ENCODE data around the gene KLHL8. TPM values are rescaled to one million over a fixed set of nuclear protein-coding genes. Genes with fewer than 3 reads are reported as not detected.
A peak's percentile ranks its signal among the peaks of the same experiment; 100 is the strongest.

The KLHL8 gene
- 17.0 TPM for polyA plus RNA-seq (2012; ENCODE audit: insufficient read depth, insufficient read length, low read depth)

GRCh38 chr4:87220094-87220822 is at the start of gene KLHL8:
TSS of gene KLHL8 (minus strand) at chr4:87220618. CDS start at chr4:87195539, 25,079 bp downstream.
- H3K4me1 ChIP-seq: no peaks in the 10 kb centered on the region
- TF ChIP-seq CTCF (IDR thresholded peaks at IDR 0.05; ENCODE audit: low read depth, low read length): 0 out of 2 replicates have a peak, but pooled peaks have one; percentile 4
- no peaks in the 10 kb centered on the region for H3K9me3 ChIP-seq
- peaks cover 4% of the 10 kb centered on the region for H3K36me3 ChIP-seq
- no peaks in the 10 kb centered on the region for H3K27me3 ChIP-seq
- DNase-seq: peak; percentile 91
- peak within 1 kb of the TSS; percentile 99 for H3K4me3 ChIP-seq (ENCODE audit: low read depth, low read length)

GRCh38 chr4:87270144-87270543 is 49.7 kb upstream of the KLHL8 start:
- Histone ChIP-seq H3K4me3 (ENCODE audit: low read depth, low read length) (no peak overlapping the region), H3K9me3 (no peaks in the 10 kb centered on the region)
- peak; percentile 46 for DNase-seq

GRCh38 chr4:87268411-87268810 is 48.0 kb upstream of the KLHL8 start:
- Histone ChIP-seq H3K36me3 (no peaks in the 10 kb centered on the region), H3K27me3 (no peaks in the 10 kb centered on the region), H3K4me1 (no peaks in the 10 kb centered on the region), H3K9me3 (no peaks in the 10 kb centered on the region), H3K4me3 (ENCODE audit: low read depth, low read length) (no peak overlapping the region)
- DNase-seq: no peak
- no peak for TF ChIP-seq CTCF (IDR thresholded peaks at IDR 0.05; ENCODE audit: low read depth, low read length)

More at GRCh38 chr4:87270144-87270543, 49.7 kb upstream of the KLHL8 start:
- TF ChIP-seq CTCF (IDR thresholded peaks at IDR 0.05; ENCODE audit: low read depth, low read length): peak; percentile 85
- H3K36me3 ChIP-seq: no peaks in the 10 kb centered on the region
- H3K27me3 ChIP-seq: no peaks in the 10 kb centered on the region
- no peaks in the 10 kb centered on the region for H3K4me1 ChIP-seq

GRCh38 chr4:87266986-87267385 is 46.6 kb upstream of the KLHL8 start:
- no peaks in the 10 kb centered on the region for H3K36me3 ChIP-seq
- DNase-seq: no peak
- no peaks in the 10 kb centered on the region for H3K4me1 ChIP-seq
- no peaks in the 10 kb centered on the region for H3K9me3 ChIP-seq
- H3K27me3 ChIP-seq: no peaks in the 10 kb centered on the region
- H3K4me3 ChIP-seq (ENCODE audit: low read depth, low read length): peak overlapping the region; percentile 6
- TF ChIP-seq CTCF (IDR thresholded peaks at IDR 0.05; ENCODE audit: low read depth, low read length): no peak

- H3K9me3 ChIP-seq: no peaks in the 10 kb centered on the region
- DNase-seq: no peak
These were observed 42.5 kb upstream of the KLHL8 start for GRCh38 chr4:87262886-87263285.

More at GRCh38 chr4:87262886-87263285, 42.5 kb upstream of the KLHL8 start:
- Histone ChIP-seq H3K4me1 (no peaks in the 10 kb centered on the region), H3K27me3 (no peaks in the 10 kb centered on the region), H3K4me3 (ENCODE audit: low read depth, low read length) (no peak overlapping the region), H3K36me3 (no peaks in the 10 kb centered on the region)
- no peak for TF ChIP-seq CTCF (IDR thresholded peaks at IDR 0.05; ENCODE audit: low read depth, low read length)
